Right lobe of liver (tissue), 4 donors: ENCODE data around the gene NXPH2.

Source experiments
- CTCF ChIP-seq, 4 donors: fragments of 200-600 bp in 3 of 4; fragments of 450-650 bp in 1 of 4; IDR thresholded peaks; one replicate each; pipeline versions ENCODE4 v1.5.1 to v1.8.0; 2016 to 2022; ENCODE audit warnings: antibody characterized with exemption in 4 of 4, mild to moderate bottlenecking in 2 of 4
- POLR2A ChIP-seq: fragments of 450-650 bp; IDR thresholded peaks from one replicate; pipeline ENCODE4 v1.6.1; 2017; ENCODE audit warnings: antibody characterized with exemption, mild to moderate bottlenecking
- donor health status: DM: no; HTN: no; CAD: no.
- donor health status: DM: no; HTN: no; CAD: no.
- donor health status: DM: no; HTN: yes; CAD: no.

GRCh38 chr2:138723196-138723987 lies 56.8 kb downstream of the NXPH2 start:
- no peak for TF ChIP-seq POLR2A
- TF ChIP-seq CTCF (IDR thresholded peaks at IDR 0.05): no peak
